MCF 10A (cell line): ENCODE data around the gene YBEY. TPM values are rescaled to one million over a fixed set of nuclear protein-coding genes. Genes with fewer than 3 reads are reported as not detected.

Experiments
- BruUV-seq: library from RNA; stranded (reverse); fragments of 400-500 nt; replicated peaks from 2 replicates; lab custom pipeline; 2021; lab: Mats Ljungman, UMichigan
- CTCF ChIA-PET: fragments of 300-600 bp; sonication (Branson Sonifier 250); formaldehyde crosslinking; extraction: SDS; loops from one replicate; lab custom pipeline; 2021; ENCODE audit warnings: antibody characterized with exemption, inconsistent platforms; lab: Yijun Ruan, JAX
- POLR2A ChIA-PET: fragments of 300-600, 350-650 bp; sonication (Branson Sonifier 250); formaldehyde crosslinking; extraction: SDS; loops from one replicate; lab custom pipeline; 2020; ENCODE audit warnings: antibody characterized with exemption, inconsistent platforms; lab: Yijun Ruan, JAX
- DNase-seq: peaks from one replicate; pipeline ENCODE4 v3.0.0-alpha.2; 2018; ENCODE audit not compliant: unreplicated experiment
- H3K27ac Mint-ChIP-seq: one replicate; pipeline ENCODE4 v1.8.0; 2022; ENCODE audit warnings: mild to moderate bottlenecking, low read depth, mixed read lengths; ENCODE audit not compliant: unreplicated experiment
- H3K27me3 Mint-ChIP-seq: one replicate; pipeline ENCODE4 v1.8.0; 2022; ENCODE audit warnings: mixed read lengths; ENCODE audit not compliant: insufficient read depth, unreplicated experiment
- H3K36me3 Mint-ChIP-seq: one replicate; pipeline ENCODE4 v1.8.0; 2022; ENCODE audit warnings: mild to moderate bottlenecking, moderate library complexity, mixed read lengths; ENCODE audit not compliant: insufficient read depth, unreplicated experiment
- H3K4me1 Mint-ChIP-seq: one replicate; pipeline ENCODE4 v1.8.0; 2022; ENCODE audit warnings: mixed read lengths; ENCODE audit not compliant: insufficient read depth, unreplicated experiment
- H3K4me3 Mint-ChIP-seq: one replicate; pipeline ENCODE4 v1.8.0; 2022; ENCODE audit warnings: mild to moderate bottlenecking, moderate library complexity, mixed read lengths; ENCODE audit not compliant: unreplicated experiment
- H3K9me3 Mint-ChIP-seq: one replicate; pipeline ENCODE4 v1.8.0; 2022; ENCODE audit warnings: mixed read lengths; ENCODE audit not compliant: unreplicated experiment
- intact Hi-C: fragments of 100-400 bp; cut with micrococcal nuclease; formaldehyde crosslinking; loops from 2 replicates; pipeline ENCODE4 v1.14.1; 2022
- total RNA-seq: library from RNA; stranded (reverse); gene quantifications from 2 replicates; pipeline ENCODE4 v1.2.3, GENCODE V29; 2022
- TF ChIP-seq, protein P1 (sequence below): fragments of 200-600 bp; IDR thresholded peaks from one replicate; pipeline ENCODE4 v1.8.0; 2022; ENCODE audit warnings: antibody characterized with exemption, mild to moderate bottlenecking; ENCODE audit not compliant: unreplicated experiment

YBEY gene
- total RNA-seq, 1 experiment from 2014 or later = 26.7 TPM

GRCh38 chr21:46289655-46290179 lies 3.6 kb downstream of the YBEY start:
- H3K4me3 Mint-ChIP-seq = no peak overlapping the region
- TF ChIP-seq, protein P1, sequence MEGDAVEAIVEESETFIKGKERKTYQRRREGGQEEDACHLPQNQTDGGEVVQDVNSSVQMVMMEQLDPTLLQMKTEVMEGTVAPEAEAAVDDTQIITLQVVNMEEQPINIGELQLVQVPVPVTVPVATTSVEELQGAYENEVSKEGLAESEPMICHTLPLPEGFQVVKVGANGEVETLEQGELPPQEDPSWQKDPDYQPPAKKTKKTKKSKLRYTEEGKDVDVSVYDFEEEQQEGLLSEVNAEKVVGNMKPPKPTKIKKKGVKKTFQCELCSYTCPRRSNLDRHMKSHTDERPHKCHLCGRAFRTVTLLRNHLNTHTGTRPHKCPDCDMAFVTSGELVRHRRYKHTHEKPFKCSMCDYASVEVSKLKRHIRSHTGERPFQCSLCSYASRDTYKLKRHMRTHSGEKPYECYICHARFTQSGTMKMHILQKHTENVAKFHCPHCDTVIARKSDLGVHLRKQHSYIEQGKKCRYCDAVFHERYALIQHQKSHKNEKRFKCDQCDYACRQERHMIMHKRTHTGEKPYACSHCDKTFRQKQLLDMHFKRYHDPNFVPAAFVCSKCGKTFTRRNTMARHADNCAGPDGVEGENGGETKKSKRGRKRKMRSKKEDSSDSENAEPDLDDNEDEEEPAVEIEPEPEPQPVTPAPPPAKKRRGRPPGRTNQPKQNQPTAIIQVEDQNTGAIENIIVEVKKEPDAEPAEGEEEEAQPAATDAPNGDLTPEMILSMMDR = no peak
- intact Hi-C loops = no loop called here
- no peaks in the 10 kb centered on the region for H3K27me3 Mint-ChIP-seq
- ChIA-PET POLR2A (no interaction called here), CTCF (interaction anchor here (0.7 kb wide), 1 partner anchor 123 kb away, joined by 3 read pairs; no protein-coding TSS in a partner anchor)
- peaks cover 5% of the 10 kb centered on the region for H3K4me1 Mint-ChIP-seq
- H3K9me3 Mint-ChIP-seq = no peaks in the 10 kb centered on the region
- no TSS peak for BruUV-seq
- H3K27ac Mint-ChIP-seq = no peak overlapping the region
- DNase-seq = no peak
- H3K36me3 Mint-ChIP-seq = peaks cover 51% of the 10 kb centered on the region

GRCh38 chr21:46291561-46291960 lies 5.4 kb downstream of the YBEY start:
- intact Hi-C loops = no loop called here
- DNase-seq = no peak
- Mint-ChIP-seq H3K27ac (no peak overlapping the region), H3K9me3 (no peaks in the 10 kb centered on the region), H3K36me3 (peaks cover 33% of the 10 kb centered on the region), H3K4me3 (no peak overlapping the region), H3K27me3 (no peaks in the 10 kb centered on the region), H3K4me1 (peaks cover 13% of the 10 kb centered on the region)
- TF ChIP-seq, protein P1 = no peak
- ChIA-PET CTCF (no interaction called here), POLR2A (no interaction called here)
- no TSS peak for BruUV-seq

- ChIA-PET CTCF (no interaction called here), POLR2A (interaction anchor here (0.6 to 0.8 kb wide), 2 partner anchors 28 to 183 kb away, joined by 3 to 4 read pairs; no protein-coding TSS in a partner anchor)
- H3K4me3 Mint-ChIP-seq = no peak overlapping the region
These were observed 8.6 kb downstream of the YBEY start for GRCh38 chr21:46294647-46295176.

DNA sequence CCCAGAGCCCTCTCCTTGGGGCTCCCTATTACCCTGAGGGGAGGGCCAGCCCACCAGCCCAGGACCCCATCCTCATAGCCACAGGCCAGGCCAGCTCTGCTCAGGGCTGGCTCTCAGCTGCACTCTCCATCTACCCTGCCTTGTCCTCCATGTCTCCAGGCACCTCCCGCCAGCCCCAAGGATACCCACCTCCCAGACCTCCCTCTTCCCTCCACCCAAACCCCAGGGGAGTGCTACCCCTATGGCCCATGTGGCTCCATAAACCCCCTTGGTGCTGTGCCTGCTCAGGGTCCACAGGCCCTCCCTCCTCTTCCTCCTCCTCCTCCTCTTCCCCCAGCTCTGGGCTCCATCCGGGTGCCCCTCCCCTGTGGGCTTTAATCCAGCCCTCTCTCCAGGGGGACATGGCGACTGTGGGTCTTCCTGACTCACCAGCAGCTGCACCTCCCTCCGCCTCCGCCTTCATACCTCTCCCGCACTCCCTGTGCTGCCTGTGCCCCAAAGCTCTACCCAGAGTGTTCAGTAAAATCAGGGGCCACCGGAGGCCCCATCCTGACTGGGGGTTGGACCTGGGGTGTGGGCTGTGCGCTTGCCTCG lies 9.1 kb downstream of the YBEY start:
- TF ChIP-seq, protein P1 = no peak
- H3K36me3 Mint-ChIP-seq = peaks cover 16% of the 10 kb centered on the region
- ChIA-PET CTCF (no interaction called here), POLR2A (interaction anchor here (0.6 to 0.8 kb wide), 2 partner anchors 28 to 183 kb away, joined by 3 to 4 read pairs; no protein-coding TSS in a partner anchor)
- no peak for DNase-seq
- intact Hi-C loops = no loop called here
- H3K4me3 Mint-ChIP-seq = no peak overlapping the region
- no peaks in the 10 kb centered on the region for H3K9me3 Mint-ChIP-seq
- no peaks in the 10 kb centered on the region for H3K27me3 Mint-ChIP-seq
- peaks cover 8% of the 10 kb centered on the region for H3K4me1 Mint-ChIP-seq
- no TSS peak for BruUV-seq
- H3K27ac Mint-ChIP-seq = no peak overlapping the region

More at GRCh38 chr21:46294647-46295176, 8.6 kb downstream of the YBEY start:
- intact Hi-C loops = no loop called here
- no peaks in the 10 kb centered on the region for H3K27me3 Mint-ChIP-seq
- peaks cover 11% of the 10 kb centered on the region for H3K4me1 Mint-ChIP-seq
- H3K36me3 Mint-ChIP-seq = peaks cover 20% of the 10 kb centered on the region
- H3K9me3 Mint-ChIP-seq = no peaks in the 10 kb centered on the region
- BruUV-seq = no TSS peak
- peak; percentile 27 for DNase-seq
- TF ChIP-seq, protein P1 = no peak
- no peak overlapping the region for H3K27ac Mint-ChIP-seq
